Measurements from ENCODE around the gene HPD.

- no peak for TF ChIP-seq POLR2AphosphoS5 (IDR thresholded peaks at IDR 0.05)
- no peak for TF ChIP-seq POLR2A (IDR thresholded peaks at IDR 0.05)
These were observed 34.3 kb upstream of the HPD start for GRCh38 chr12:121892673-121893561.
